IPS-15b (cell line): Measurements from ENCODE around the gene GTF2A2.

Experiments used
- H3K27me3 ChIP-seq: one replicate; pipeline ENCODE4 v1.6.1; 2013; ENCODE audit warnings: low read length; ENCODE audit not compliant: control insufficient read depth, insufficient read depth
- H3K36me3 ChIP-seq: one replicate; pipeline ENCODE4 v1.6.1; 2013; ENCODE audit warnings: low read length; ENCODE audit not compliant: control insufficient read depth, insufficient read depth
- H3K4me1 ChIP-seq: one replicate; pipeline ENCODE4 v1.6.1; 2013; ENCODE audit warnings: mild to moderate bottlenecking, low read length; ENCODE audit not compliant: control insufficient read depth, insufficient read depth
- H3K4me3 ChIP-seq: one replicate; pipeline ENCODE4 v1.5.1; 2013; ENCODE audit warnings: low read depth, low read length
- H3K9ac ChIP-seq: one replicate; pipeline ENCODE4 v1.6.1; 2013; ENCODE audit warnings: low read depth, mild to moderate bottlenecking, low read length
- H3K9me3 ChIP-seq: one replicate; pipeline ENCODE4 v1.6.1; 2013; ENCODE audit warnings: mild to moderate bottlenecking, low read length; ENCODE audit not compliant: control insufficient read depth, insufficient read depth

Gene GTF2A2

GRCh38 chr15:59688782-59689625, 31.7 kb upstream of the GTF2A2 start, which contains the start of gene BNIP2:
TSS of gene BNIP2 (minus strand) at chr15:59689320. CDS start at chr15:59682457, 6,863 bp downstream.
- Histone ChIP-seq H3K9ac (peak within 1 kb of the TSS; percentile 91), H3K4me3 (peak within 1 kb of the TSS; percentile 90), H3K36me3 (no peaks in the 10 kb centered on the region), H3K9me3 (no peaks in the 10 kb centered on the region), H3K4me1 (peaks cover 8% of the 10 kb centered on the region), H3K27me3 (peaks cover 11% of the 10 kb centered on the region)

GRCh38 chr15:59688423-59688781, 31.1 kb upstream of the GTF2A2 start:
- Histone ChIP-seq H3K9me3 (no peaks in the 10 kb centered on the region), H3K4me3 (peak overlapping the region; percentile 62), H3K36me3 (no peaks in the 10 kb centered on the region), H3K27me3 (peaks cover 11% of the 10 kb centered on the region), H3K4me1 (peaks cover 8% of the 10 kb centered on the region), H3K9ac (peak overlapping the region; percentile 91)

GRCh38 chr15:59687836-59688235, 30.5 kb upstream of the GTF2A2 start:
- peaks cover 8% of the 10 kb centered on the region for H3K4me1 ChIP-seq
- H3K27me3 ChIP-seq: peaks cover 11% of the 10 kb centered on the region
- no peaks in the 10 kb centered on the region for H3K36me3 ChIP-seq
- no peaks in the 10 kb centered on the region for H3K9me3 ChIP-seq
- H3K4me3 ChIP-seq: peak overlapping the region; percentile 62
- H3K9ac ChIP-seq: peak overlapping the region; percentile 91

GRCh38 chr15:59686389-59686788, 29.1 kb upstream of the GTF2A2 start:
- Histone ChIP-seq H3K36me3 (no peaks in the 10 kb centered on the region), H3K9ac (no peak overlapping the region), H3K9me3 (no peaks in the 10 kb centered on the region), H3K4me3 (no peak overlapping the region), H3K4me1 (peaks cover 8% of the 10 kb centered on the region), H3K27me3 (peaks cover 11% of the 10 kb centered on the region)

GRCh38 chr15:59685737-59686297, 28.5 kb upstream of the GTF2A2 start:
- Histone ChIP-seq H3K9ac (no peak overlapping the region), H3K9me3 (no peaks in the 10 kb centered on the region), H3K27me3 (peaks cover 7% of the 10 kb centered on the region), H3K4me3 (no peak overlapping the region), H3K36me3 (no peaks in the 10 kb centered on the region), H3K4me1 (peaks cover 8% of the 10 kb centered on the region)

- no peak overlapping the region for H3K9ac ChIP-seq
- H3K36me3 ChIP-seq: peaks cover 9% of the 10 kb centered on the region
- no peak overlapping the region for H3K4me3 ChIP-seq
- no peaks in the 10 kb centered on the region for H3K4me1 ChIP-seq
- H3K9me3 ChIP-seq: no peaks in the 10 kb centered on the region
- H3K27me3 ChIP-seq: no peaks in the 10 kb centered on the region
Observed at GRCh38 chr15:59680870-59681269, 23.6 kb upstream of the GTF2A2 start.

- Histone ChIP-seq H3K4me3 (no peak overlapping the region), H3K9me3 (no peaks in the 10 kb centered on the region), H3K9ac (no peak overlapping the region), H3K36me3 (peaks cover 9% of the 10 kb centered on the region), H3K4me1 (no peaks in the 10 kb centered on the region), H3K27me3 (no peaks in the 10 kb centered on the region)
Observed at GRCh38 chr15:59680346-59680745, 23.0 kb upstream of the GTF2A2 start.

- Histone ChIP-seq H3K9ac (no peak overlapping the region), H3K9me3 (no peaks in the 10 kb centered on the region), H3K27me3 (no peaks in the 10 kb centered on the region), H3K4me1 (no peaks in the 10 kb centered on the region), H3K36me3 (peaks cover 15% of the 10 kb centered on the region), H3K4me3 (no peak overlapping the region)
Observed at GRCh38 chr15:59678620-59679019, 21.3 kb upstream of the GTF2A2 start.

GRCh38 chr15:59678172-59678571, 20.9 kb upstream of the GTF2A2 start:
- Histone ChIP-seq H3K9me3 (no peaks in the 10 kb centered on the region), H3K27me3 (no peaks in the 10 kb centered on the region), H3K9ac (no peak overlapping the region), H3K36me3 (peaks cover 15% of the 10 kb centered on the region), H3K4me1 (no peaks in the 10 kb centered on the region), H3K4me3 (no peak overlapping the region)

- no peaks in the 10 kb centered on the region for H3K4me1 ChIP-seq
- no peaks in the 10 kb centered on the region for H3K9me3 ChIP-seq
- no peaks in the 10 kb centered on the region for H3K27me3 ChIP-seq
- H3K9ac ChIP-seq: no peak overlapping the region
- no peak overlapping the region for H3K4me3 ChIP-seq
- peaks cover 18% of the 10 kb centered on the region for H3K36me3 ChIP-seq
Observed at GRCh38 chr15:59676565-59676964, 19.2 kb upstream of the GTF2A2 start.

GRCh38 chr15:59674361-59674877, 17.1 kb upstream of the GTF2A2 start:
- peaks cover 20% of the 10 kb centered on the region for H3K36me3 ChIP-seq
- no peak overlapping the region for H3K9ac ChIP-seq
- H3K9me3 ChIP-seq: no peaks in the 10 kb centered on the region
- H3K4me1 ChIP-seq: no peaks in the 10 kb centered on the region
- H3K4me3 ChIP-seq: no peak overlapping the region
- H3K27me3 ChIP-seq: no peaks in the 10 kb centered on the region

GRCh38 chr15:59668556-59668955, 11.2 kb upstream of the GTF2A2 start:
- Histone ChIP-seq H3K9ac (no peak overlapping the region), H3K9me3 (no peaks in the 10 kb centered on the region), H3K27me3 (no peaks in the 10 kb centered on the region), H3K4me3 (no peak overlapping the region), H3K36me3 (peaks cover 6% of the 10 kb centered on the region), H3K4me1 (no peaks in the 10 kb centered on the region)
